H1 (cell line): ENCODE data around the gene ZMYM3. TPM values are rescaled to one million over a fixed set of nuclear protein-coding genes. Genes with fewer than 3 reads are reported as not detected.

Experiments
- CTCF ChIA-PET: fragments of 300-600 bp; sonication (Branson Sonifier 250); formaldehyde crosslinking; loops from one replicate; lab custom pipeline; 2021; ENCODE audit not compliant: partially characterized antibody; lab: Charles Lee
- POLR2A ChIA-PET: fragments of 300-600 bp; sonication (Branson Sonifier 250); formaldehyde crosslinking; loops from one replicate; lab custom pipeline; 2021; ENCODE audit warnings: inconsistent platforms; ENCODE audit not compliant: partially characterized antibody; lab: Charles Lee
- DNase-seq, 2 experiments: peaks; one replicate each; pipeline versions ENCODE4 v3.0.0 to v3.0.0-alpha.2; 2010 to 2022; ENCODE audit warnings: low spot score in 2 of 2, low read depth in 1 of 2, mixed read lengths in 1 of 2
- FAIRE-seq: peaks from 2 replicates; lab custom pipeline; 2011; peaks lifted over from hg19 to GRCh38; lab: Jason Lieb, UNC
- H2AFZ ChIP-seq: 2 replicates; pipeline ENCODE4 v1.8.1; 2012; ENCODE audit warnings: low read length, inconsistent platforms
- H2AK5ac ChIP-seq: 2 replicates; pipeline ENCODE4 v1.6.1; 2013; ENCODE audit warnings: low read depth, low read length
- H2BK120ac ChIP-seq: replicated peaks from 2 replicates; pipeline ENCODE3; 2013; ENCODE audit warnings: low read depth, low read length, inconsistent platforms
- H2BK12ac ChIP-seq: 2 replicates; pipeline ENCODE4 v1.6.1; 2013; ENCODE audit warnings: low read depth, low read length
- H2BK15ac ChIP-seq: 2 replicates; pipeline ENCODE4 v1.6.1; 2013; ENCODE audit warnings: low read length
- H2BK20ac ChIP-seq: 2 replicates; pipeline ENCODE4 v1.6.1; 2013; ENCODE audit warnings: low read length
- H2BK5ac ChIP-seq: 2 replicates; pipeline ENCODE4 v1.6.1; 2013; ENCODE audit warnings: low read depth, low read length
- H3K14ac ChIP-seq: 2 replicates; pipeline ENCODE4 v1.6.1; 2013; ENCODE audit warnings: inconsistent platforms; ENCODE audit not compliant: insufficient read length
- H3K18ac ChIP-seq: 2 replicates; pipeline ENCODE4 v1.6.1; 2013; ENCODE audit warnings: low read length; ENCODE audit errors: extremely low read depth
- H3K23ac ChIP-seq: 2 replicates; pipeline ENCODE4 v1.6.1; 2013; ENCODE audit warnings: inconsistent platforms; ENCODE audit not compliant: insufficient read length
- H3K23me2 ChIP-seq: 2 replicates; pipeline ENCODE4 v1.6.1; 2013; ENCODE audit warnings: low read depth, low read length
- H3K27ac ChIP-seq: 2 replicates; pipeline ENCODE4 v1.6.1; 2011; ENCODE audit warnings: low read depth, low read length, inconsistent platforms
- H3K27me3 ChIP-seq, 4 experiments: replicated peaks in 1 of 4; 1 replicate in 1 of 4; 2 replicates in 3 of 4; pipeline versions ENCODE4 v1.6.1 to v1.8.1; 2011 to 2013; ENCODE audit warnings: low read length in 3 of 4, mild to moderate bottlenecking in 3 of 4, inconsistent platforms in 2 of 4, mixed read lengths in 2 of 4, moderate library complexity in 1 of 4; ENCODE audit not compliant: control insufficient read depth in 3 of 4, insufficient read depth in 3 of 4; ENCODE audit errors: extremely low read depth in 1 of 4
- H3K36me3 ChIP-seq, 4 experiments: 2 replicates each; pipeline versions ENCODE4 v1.6.1 to v1.8.1; 2011 to 2013; ENCODE audit warnings: mild to moderate bottlenecking in 4 of 4, low read length in 3 of 4, moderate library complexity in 2 of 4, control low read depth in 1 of 4, inconsistent platforms in 1 of 4; ENCODE audit not compliant: insufficient read depth in 4 of 4, control insufficient read depth in 2 of 4
- H3K4ac ChIP-seq: replicated peaks from 2 replicates; pipeline ENCODE3; 2013; ENCODE audit warnings: low read length, low read depth, mixed read lengths, inconsistent platforms; ENCODE audit not compliant: insufficient read length
- H3K4me1 ChIP-seq, 4 experiments: replicated peaks in 1 of 4; 1 replicate in 1 of 4; 2 replicates in 3 of 4; pipeline versions ENCODE4 v1.6.1 to v1.8.1; 2011 to 2013; ENCODE audit warnings: low read length in 3 of 4, inconsistent platforms in 2 of 4, mixed read lengths in 1 of 4; ENCODE audit not compliant: insufficient read depth in 4 of 4, control insufficient read depth in 3 of 4
- H3K4me2 ChIP-seq, 2 experiments: 2 replicates each; pipeline versions ENCODE4 v1.6.1 to v1.8.1; 2011 to 2013; ENCODE audit warnings: low read depth in 2 of 2, low read length in 2 of 2, control low read depth in 1 of 2, inconsistent platforms in 1 of 2, mild to moderate bottlenecking in 1 of 2; ENCODE audit not compliant: insufficient read depth in 1 of 2
- H3K4me3 ChIP-seq, 4 experiments: fragments of 200-600, 300-600 bp in 1 of 4; sonication (generic), shearing (Covaris generic), sonication (Bioruptor Twin) in 1 of 4; 2 replicates each; pipeline versions ENCODE4 v1.5.1 to v1.8.1; 2011 to 2016; ENCODE audit warnings: low read length in 4 of 4, low read depth in 3 of 4, control low read depth in 2 of 4, inconsistent platforms in 2 of 4, mild to moderate bottlenecking in 2 of 4, mixed read lengths in 1 of 4, moderate library complexity in 1 of 4; ENCODE audit not compliant: insufficient read depth in 2 of 4; ENCODE audit errors: extremely low read depth in 1 of 4
- H3K56ac ChIP-seq: replicated peaks from 2 replicates; pipeline ENCODE3; 2013; ENCODE audit warnings: low read depth, mild to moderate bottlenecking, mixed read lengths, low read length, inconsistent platforms; ENCODE audit not compliant: insufficient read length
- H3K79me1 ChIP-seq: 2 replicates; pipeline ENCODE4 v1.6.1; 2013; ENCODE audit warnings: low read depth, low read length, control low read depth
- H3K79me2 ChIP-seq, 2 experiments: 2 replicates each; pipeline versions ENCODE4 v1.6.1 to v1.8.1; 2012 to 2013; ENCODE audit warnings: low read length in 2 of 2, mild to moderate bottlenecking in 2 of 2, inconsistent platforms in 1 of 2; ENCODE audit not compliant: insufficient read depth in 2 of 2, control insufficient read depth in 1 of 2
- H3K9ac ChIP-seq, 4 experiments: replicated peaks in 1 of 4; 1 replicate in 1 of 4; 2 replicates in 3 of 4; pipeline versions ENCODE4 v1.6.1 to v1.8.1; 2011 to 2013; ENCODE audit warnings: low read depth in 3 of 4, low read length in 3 of 4, control low read depth in 2 of 4, mild to moderate bottlenecking in 2 of 4, moderate library complexity in 2 of 4, inconsistent platforms in 1 of 4; ENCODE audit errors: extremely low read depth in 1 of 4
- H3K9me3 ChIP-seq, 2 experiments: 2 replicates each; pipeline versions ENCODE4 v1.6.1 to v1.8.1; 2012 to 2013; ENCODE audit warnings: mild to moderate bottlenecking in 2 of 2, moderate library complexity in 2 of 2, control low read depth in 1 of 2, inconsistent platforms in 1 of 2, low read depth in 1 of 2, low read length in 1 of 2, mixed read lengths in 1 of 2; ENCODE audit not compliant: insufficient read depth in 2 of 2
- H4K20me1 ChIP-seq, 2 experiments: replicated peaks in 1 of 2; 2 replicates each; pipeline versions ENCODE3 to v1.8.1; 2011 to 2013; ENCODE audit warnings: inconsistent platforms in 2 of 2, low read length in 2 of 2, mild to moderate bottlenecking in 1 of 2; ENCODE audit not compliant: insufficient read depth in 2 of 2, control insufficient read depth in 1 of 2
- H4K5ac ChIP-seq: 2 replicates; pipeline ENCODE4 v1.6.1; 2013; ENCODE audit warnings: low read length, low read depth, mixed read lengths, inconsistent platforms; ENCODE audit not compliant: insufficient read length
- H4K8ac ChIP-seq: 2 replicates; pipeline ENCODE4 v1.8.0; 2013; ENCODE audit warnings: mild to moderate bottlenecking, moderate library complexity, low read length, inconsistent platforms; ENCODE audit not compliant: insufficient read depth; ENCODE audit errors: extremely low read depth
- H4K91ac ChIP-seq: replicated peaks from 2 replicates; pipeline ENCODE3; 2013; ENCODE audit warnings: low read length, mixed read lengths, inconsistent platforms; ENCODE audit not compliant: insufficient read length
- ASH2L ChIP-seq: fragments of 200-600, 300-600 bp; sonication (generic); IDR thresholded peaks from one replicate; pipeline ENCODE4 v1.7.1; 2017; ENCODE audit warnings: low read length
- CBX8 ChIP-seq: fragments of 300-800, 300-1000 bp; sonication (generic); IDR thresholded peaks from 2 replicates; pipeline ENCODE4 v1.7.1; 2016; ENCODE audit warnings: low read depth, low read length, borderline replicate concordance
- CEBPB ChIP-seq: IDR thresholded peaks from 2 replicates; pipeline ENCODE4 v1.6.1; 2012; ENCODE audit warnings: low read depth, low read length
- CHD2 ChIP-seq: IDR thresholded peaks from 2 replicates; pipeline ENCODE4 v1.6.1; 2012; ENCODE audit warnings: low read length, improper control_type of control experiment
- CTCF ChIP-seq, 3 experiments: IDR thresholded peaks; 1 replicate in 2 of 3; 2 replicates in 1 of 3; pipeline versions ENCODE4 v1.5.1 to v1.6.1; 2011; ENCODE audit warnings: low read length in 3 of 3, mild to moderate bottlenecking in 3 of 3, inconsistent platforms in 2 of 3, low read depth in 1 of 3, moderate library complexity in 1 of 3; ENCODE audit not compliant: insufficient read depth in 1 of 3; ENCODE audit errors: control extremely low read depth in 1 of 3
- GABPA ChIP-seq: IDR thresholded peaks from 2 replicates; pipeline ENCODE4 v1.6.1; 2011; ENCODE audit warnings: mild to moderate bottlenecking, low read length, moderate library complexity, borderline replicate concordance; ENCODE audit not compliant: insufficient read depth
- GTF2F1 ChIP-seq: IDR thresholded peaks from 2 replicates; pipeline ENCODE4 v1.6.1; 2012; ENCODE audit warnings: low read depth, low read length, improper control_type of control experiment, borderline replicate concordance
- SIN3A ChIP-seq, 2 experiments: IDR thresholded peaks in 1 of 2; conservative IDR thresholded peaks in 1 of 2; 2 replicates each; pipeline ENCODE4 v1.6.1; 2011 to 2012; ENCODE audit warnings: low read length in 2 of 2, improper control_type of control experiment in 1 of 2, low read depth in 1 of 2, mild to moderate bottlenecking in 1 of 2
- SIX5 ChIP-seq: IDR thresholded peaks from 2 replicates; pipeline ENCODE4 v1.6.1; 2011; ENCODE audit warnings: mild to moderate bottlenecking, low read depth, low read length
- USF2 ChIP-seq: IDR thresholded peaks from 2 replicates; pipeline ENCODE4 v1.6.1; 2011; ENCODE audit warnings: low read length, improper control_type of control experiment
- WGBS, 2 experiments: shearing (Covaris generic) in 1 of 2; methylation state at CpG; one replicate each; pipeline versions ENCODE4 v1.1.6 to v1.1.7; 2013 to 2015; ENCODE audit warnings: low lambda C conversion rate in 2 of 2, mixed read lengths in 2 of 2, inconsistent platforms in 1 of 2, low coverage in 1 of 2, missing lambda C conversion rate in 1 of 2; ENCODE audit not compliant: insufficient replicate concordance in 2 of 2, insufficient coverage in 1 of 2, insufficient read length in 1 of 2; ENCODE audit errors: extremely low coverage in 1 of 2, missing lambda C conversion rate in 1 of 2; 5-methylcytosine and 5-hydroxymethylcytosine counted together
- polyA plus RNA-seq, 7 experiments: library from polyadenylated mRNA; depleted of rRNA in 3 of 7; stranded (reverse) in 5 of 7; unstranded in 2 of 7; fragments of >200 nt in 5 of 7; fragments of 200-250 nt in 2 of 7; gene quantifications; 1 replicate in 5 of 7; 2 replicates in 1 of 7; 4 replicates in 1 of 7; pipeline versions ENCODE4 v1.2.1 to v1.2.3, GENCODE V29; 2011 to 2013; ENCODE audit warnings: missing spikeins in 2 of 7, mixed read lengths in 2 of 7
- total RNA-seq: library from RNA; stranded (reverse); fragmentation: NEBNext Ultra II Directional; extraction: Animal tissue kit (Norgen Biotek cat#: 25700); gene quantifications from 2 replicates; pipeline ENCODE4 v1.2.1, GENCODE V29; 2021

The ZMYM3 gene
- total and polyA plus RNA-seq, 2 of the 8 experiments (the other 6 are each of a cell fraction or from before 2014, with no cell fraction given) = 56.7 to 82.0 TPM

- ChIA-PET CTCF (no interaction called here), POLR2A (interaction anchor here (0.9 kb wide), 1 partner anchor 285 kb away, joined by 3 read pairs; the partner anchor contains the start of gene SLC7A3)
- Histone ChIP-seq H3K79me1 (no peaks in the 10 kb centered on the region), H4K20me1 (no peaks in the 10 kb centered on the region), H3K27ac (no peak overlapping the region), H2AFZ (no peak overlapping the region), H4K91ac (no peak overlapping the region), H2BK120ac (no peak overlapping the region), H2BK5ac (no peak overlapping the region), H2BK15ac (peak overlapping the region; percentile 61; the same call in 1 of the 2 replicates), H2BK20ac (no peak overlapping the region), H3K56ac (no peak overlapping the region), H3K36me3 (no peaks in the 10 kb centered on the region), H3K9me3 (no peaks in the 10 kb centered on the region), H4K8ac (no peak overlapping the region; the same call in 1 of the 2 replicates), H3K4me1 (peaks cover 0 to 3% (median 0%) of the 10 kb centered on the region in 4 experiments; a peak in 3 of 7 replicates), H2BK12ac (no peak overlapping the region), H3K27me3 (no peaks in the 10 kb centered on the region), H3K79me2 (no peaks in the 10 kb centered on the region), H3K9ac (no peak overlapping the region), H3K4me3 (no peak overlapping the region), H3K23me2 (no peaks in the 10 kb centered on the region), H4K5ac (no peak overlapping the region), H2AK5ac (no peak overlapping the region), H3K4ac (no peak overlapping the region), H3K4me2 (no peak overlapping the region), H3K14ac (no peak overlapping the region), H3K23ac (no peak overlapping the region), H3K18ac (no peak overlapping the region)
- 92% methylated on average over 8 of the region's 10 CpGs; no CpG with 5 or more reads in 1 of the 2 experiments for WGBS, 2 experiments
- FAIRE-seq (no peak), DNase-seq (no peak)
- TF ChIP-seq SIX5 (no peak), ASH2L (no peak), CTCF (IDR thresholded peaks at IDR 0.05; ENCODE audit: control extremely low read depth in 1 of 3, insufficient read depth in 1 of 3, low read depth in 1 of 3, low read length in 3 of 3) (no peak), SIN3A (conservative IDR thresholded peaks at IDR 0.05 in 1 of 2, IDR thresholded peaks at IDR 0.05 in 1 of 2; ENCODE audit: low read depth in 1 of 2, low read length in 2 of 2) (no peak), CEBPB (no peak), CBX8 (no peak), GTF2F1 (no peak), GABPA (no peak), USF2 (no peak), CHD2 (no peak)
Measured at GRCh38 chrX:71215338-71215912, 38.5 kb downstream of the ZMYM3 start.
